MCF 10A (cell line): Measurements from ENCODE around the gene TRIM44. TPM values are rescaled to one million over a fixed set of nuclear protein-coding genes. Genes with fewer than 3 reads are reported as not detected.
A peak's percentile ranks its signal among the peaks of the same experiment; 100 is the strongest.

Experiments
- BruUV-seq: library from RNA; stranded (reverse); fragments of 400-500 nt; replicated peaks from 2 replicates; lab custom pipeline; 2021; lab: Mats Ljungman, UMichigan
- CTCF ChIA-PET: fragments of 300-600 bp; sonication (Branson Sonifier 250); formaldehyde crosslinking; extraction: SDS; loops from one replicate; lab custom pipeline; 2021; ENCODE audit warnings: antibody characterized with exemption, inconsistent platforms; lab: Yijun Ruan, JAX
- POLR2A ChIA-PET: fragments of 300-600, 350-650 bp; sonication (Branson Sonifier 250); formaldehyde crosslinking; extraction: SDS; loops from one replicate; lab custom pipeline; 2020; ENCODE audit warnings: antibody characterized with exemption, inconsistent platforms; lab: Yijun Ruan, JAX
- DNase-seq: peaks from one replicate; pipeline ENCODE4 v3.0.0-alpha.2; 2018; ENCODE audit not compliant: unreplicated experiment
- H3K27ac Mint-ChIP-seq: one replicate; pipeline ENCODE4 v1.8.0; 2022; ENCODE audit warnings: mild to moderate bottlenecking, low read depth, mixed read lengths; ENCODE audit not compliant: unreplicated experiment
- H3K27me3 Mint-ChIP-seq: one replicate; pipeline ENCODE4 v1.8.0; 2022; ENCODE audit warnings: mixed read lengths; ENCODE audit not compliant: insufficient read depth, unreplicated experiment
- H3K36me3 Mint-ChIP-seq: one replicate; pipeline ENCODE4 v1.8.0; 2022; ENCODE audit warnings: mild to moderate bottlenecking, moderate library complexity, mixed read lengths; ENCODE audit not compliant: insufficient read depth, unreplicated experiment
- H3K4me1 Mint-ChIP-seq: one replicate; pipeline ENCODE4 v1.8.0; 2022; ENCODE audit warnings: mixed read lengths; ENCODE audit not compliant: insufficient read depth, unreplicated experiment
- H3K4me3 Mint-ChIP-seq: one replicate; pipeline ENCODE4 v1.8.0; 2022; ENCODE audit warnings: mild to moderate bottlenecking, moderate library complexity, mixed read lengths; ENCODE audit not compliant: unreplicated experiment
- H3K9me3 Mint-ChIP-seq: one replicate; pipeline ENCODE4 v1.8.0; 2022; ENCODE audit warnings: mixed read lengths; ENCODE audit not compliant: unreplicated experiment
- intact Hi-C: fragments of 100-400 bp; cut with micrococcal nuclease; formaldehyde crosslinking; loops from 2 replicates; pipeline ENCODE4 v1.14.1; 2022
- total RNA-seq: library from RNA; stranded (reverse); gene quantifications from 2 replicates; pipeline ENCODE4 v1.2.3, GENCODE V29; 2022
- TF ChIP-seq, protein P1 (sequence below): fragments of 200-600 bp; IDR thresholded peaks from one replicate; pipeline ENCODE4 v1.8.0; 2022; ENCODE audit warnings: antibody characterized with exemption, mild to moderate bottlenecking; ENCODE audit not compliant: unreplicated experiment

The TRIM44 gene
- total RNA-seq, 1 experiment from 2014 or later: 103 TPM

GRCh38 chr11:35617316-35617686 lies 45.3 kb upstream of the TRIM44 start:
- no peaks in the 10 kb centered on the region for H3K27me3 Mint-ChIP-seq
- BruUV-seq: TSS peak; percentile 46
- TF ChIP-seq, protein P1, sequence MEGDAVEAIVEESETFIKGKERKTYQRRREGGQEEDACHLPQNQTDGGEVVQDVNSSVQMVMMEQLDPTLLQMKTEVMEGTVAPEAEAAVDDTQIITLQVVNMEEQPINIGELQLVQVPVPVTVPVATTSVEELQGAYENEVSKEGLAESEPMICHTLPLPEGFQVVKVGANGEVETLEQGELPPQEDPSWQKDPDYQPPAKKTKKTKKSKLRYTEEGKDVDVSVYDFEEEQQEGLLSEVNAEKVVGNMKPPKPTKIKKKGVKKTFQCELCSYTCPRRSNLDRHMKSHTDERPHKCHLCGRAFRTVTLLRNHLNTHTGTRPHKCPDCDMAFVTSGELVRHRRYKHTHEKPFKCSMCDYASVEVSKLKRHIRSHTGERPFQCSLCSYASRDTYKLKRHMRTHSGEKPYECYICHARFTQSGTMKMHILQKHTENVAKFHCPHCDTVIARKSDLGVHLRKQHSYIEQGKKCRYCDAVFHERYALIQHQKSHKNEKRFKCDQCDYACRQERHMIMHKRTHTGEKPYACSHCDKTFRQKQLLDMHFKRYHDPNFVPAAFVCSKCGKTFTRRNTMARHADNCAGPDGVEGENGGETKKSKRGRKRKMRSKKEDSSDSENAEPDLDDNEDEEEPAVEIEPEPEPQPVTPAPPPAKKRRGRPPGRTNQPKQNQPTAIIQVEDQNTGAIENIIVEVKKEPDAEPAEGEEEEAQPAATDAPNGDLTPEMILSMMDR: no peak
- ChIA-PET POLR2A (interaction anchor here (0.8 to 4.9 kb wide), 10 partner anchors 12 to 649 kb away, joined by 3 to 69 read pairs (median 4); partner anchors contain the start of gene TRIM44), CTCF (interaction anchor here (0.7 to 3.7 kb wide), 5 partner anchors 9 to 649 kb away, joined by 3 to 20 read pairs (median 3); no protein-coding TSS in a partner anchor)
- H3K27ac Mint-ChIP-seq: no peak overlapping the region
- DNase-seq: no peak
- peak overlapping the region; percentile 82 for H3K4me3 Mint-ChIP-seq
- H3K9me3 Mint-ChIP-seq: no peaks in the 10 kb centered on the region
- peaks cover 20% of the 10 kb centered on the region for H3K36me3 Mint-ChIP-seq
- H3K4me1 Mint-ChIP-seq: peaks cover 22% of the 10 kb centered on the region
- intact Hi-C loops: loop anchor here (1.0 to 5.0 kb wide), 8 partner anchors 130 to 875 kb away; partner anchors contain the start of gene LDLRAD3

DNA sequence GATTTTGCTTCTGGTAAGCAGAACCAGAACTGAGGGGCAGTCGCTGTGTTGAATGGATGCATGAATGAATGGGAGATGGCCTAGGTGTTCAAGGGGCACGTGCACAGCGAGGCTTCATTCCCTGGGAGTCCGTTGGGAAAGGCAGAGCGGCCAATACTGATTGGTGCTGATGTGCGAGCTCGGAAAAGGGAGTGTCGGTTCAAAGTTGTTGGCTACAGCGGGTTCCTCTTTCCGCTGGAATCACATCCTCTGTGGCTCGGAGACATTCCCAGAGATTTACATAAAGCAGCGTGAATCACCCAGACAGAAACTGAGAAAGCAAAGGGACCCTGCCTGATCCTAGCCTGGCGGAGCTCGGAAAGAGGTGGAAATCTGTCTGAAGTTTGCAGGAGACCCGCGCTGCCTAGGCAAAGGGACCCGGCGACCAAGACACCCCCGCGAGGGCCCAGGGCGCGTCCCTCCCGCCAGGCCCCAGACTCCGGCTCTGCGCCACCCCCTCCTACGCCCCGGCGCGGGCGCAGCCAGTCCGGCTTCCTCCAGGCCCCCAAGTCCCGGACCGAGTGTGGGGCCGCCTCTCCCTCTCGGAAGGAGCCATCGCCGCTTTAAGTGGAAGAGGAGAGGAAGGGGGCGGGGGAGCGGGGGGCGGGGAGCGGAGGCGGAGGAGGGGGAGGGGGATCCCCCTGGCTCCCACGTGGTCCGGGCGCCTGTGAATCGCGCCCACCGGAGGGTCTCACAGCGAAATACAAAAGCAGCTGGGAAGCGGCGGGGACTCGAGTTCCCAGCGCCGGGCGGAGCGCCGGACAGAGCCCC lies 44.7 kb upstream of the TRIM44 start, which contains the start of gene FJX1:
Gene FJX1, plus strand, starts transcription at position 774 of the 810 bp plus-strand sequence. CDS start 177 bp downstream, outside the sequence.
- peaks cover 23% of the 10 kb centered on the region for H3K36me3 Mint-ChIP-seq
- no TSS peak for BruUV-seq
- POLR2A ChIA-PET: interaction anchor here (0.6 to 4.9 kb wide), 11 partner anchors 11 to 649 kb away, joined by 3 to 69 read pairs (median 3); partner anchors contain the start of gene TRIM44

GRCh38 chr11:35618497-35619115 lies 44.0 kb upstream of the TRIM44 start:
- peak; percentile 48 for DNase-seq
- Mint-ChIP-seq H3K4me1 (peaks cover 35% of the 10 kb centered on the region), H3K27ac (no peak overlapping the region), H3K27me3 (no peaks in the 10 kb centered on the region), H3K36me3 (peaks cover 23% of the 10 kb centered on the region), H3K4me3 (peak overlapping the region; percentile 82), H3K9me3 (no peaks in the 10 kb centered on the region)
- ChIA-PET POLR2A (interaction anchor here (0.6 to 4.9 kb wide), 10 partner anchors 11 to 648 kb away, joined by 3 to 69 read pairs (median 8); partner anchors contain the start of gene TRIM44), CTCF (interaction anchor here (0.5 to 3.7 kb wide), 8 partner anchors 10 to 758 kb away, joined by 3 to 20 read pairs (median 4); no protein-coding TSS in a partner anchor)
- TF ChIP-seq, protein P1: no peak
- BruUV-seq: no TSS peak
- intact Hi-C loops: loop anchor here (1.0 to 5.0 kb wide), 8 partner anchors 44 to 874 kb away; partner anchors contain the start of genes LDLRAD3 and TRIM44

More for the DNA sequence above, 44.7 kb upstream of the TRIM44 start, which contains the start of gene FJX1:
- Mint-ChIP-seq H3K4me3 (peak within 1 kb of the TSS; percentile 82), H3K27me3 (no peaks in the 10 kb centered on the region), H3K27ac (no peak within 1 kb of the TSS), H3K4me1 (peaks cover 28% of the 10 kb centered on the region), H3K9me3 (no peaks in the 10 kb centered on the region)
- TF ChIP-seq, protein P1: no peak
- peak; percentile 87 for DNase-seq
- CTCF ChIA-PET: interaction anchor here (0.5 to 3.7 kb wide), 9 partner anchors 9 to 649 kb away, joined by 3 to 20 read pairs (median 3); no protein-coding TSS in a partner anchor
- intact Hi-C loops: loop anchor here (1.0 to 5.0 kb wide), 9 partner anchors 44 to 874 kb away; partner anchors contain the start of genes LDLRAD3 and TRIM44
